NCI-H1092 treated with DMSO at 0.1 percent for 48 hours (cell line): ENCODE results near the gene BRF1.
"Not testable (repeated sequence)": the region's sequence is repeated elsewhere in the genome, so short reads cannot be mapped to it uniquely, and the experiment has no call there.

Source experiments
- DNase-seq: peaks from one replicate; lab custom pipeline; 2025; lab: John Stamatoyannopoulos, UW

The BRF1 gene

DNA sequence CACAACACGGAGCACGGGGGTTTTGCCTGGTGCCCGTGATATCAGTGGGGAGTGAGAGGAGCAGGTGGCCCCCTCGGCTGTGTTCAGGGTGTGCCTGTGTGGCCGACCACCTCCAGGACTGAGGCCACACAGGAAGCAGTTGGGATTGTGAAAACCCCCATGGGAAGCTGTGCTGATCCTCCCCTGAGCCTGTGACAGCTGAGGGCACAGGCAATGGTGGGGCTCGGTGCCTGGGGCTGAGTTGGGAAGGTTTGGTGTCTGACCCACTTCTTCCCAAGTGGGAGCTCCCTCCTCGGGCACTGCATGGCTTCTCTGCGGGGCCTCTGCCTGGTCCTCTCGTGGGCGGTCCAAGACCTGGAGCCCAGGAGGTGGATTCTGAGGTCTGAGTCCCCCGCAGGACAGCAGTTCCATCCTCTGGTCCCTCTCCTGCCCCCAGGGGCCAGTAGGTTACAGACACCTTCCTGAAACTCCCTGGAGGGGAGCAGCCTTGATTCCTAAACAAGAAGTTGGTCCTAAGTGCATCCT, 31.6 kb upstream of the BRF1 start:
- no peak for DNase-seq

DNA sequence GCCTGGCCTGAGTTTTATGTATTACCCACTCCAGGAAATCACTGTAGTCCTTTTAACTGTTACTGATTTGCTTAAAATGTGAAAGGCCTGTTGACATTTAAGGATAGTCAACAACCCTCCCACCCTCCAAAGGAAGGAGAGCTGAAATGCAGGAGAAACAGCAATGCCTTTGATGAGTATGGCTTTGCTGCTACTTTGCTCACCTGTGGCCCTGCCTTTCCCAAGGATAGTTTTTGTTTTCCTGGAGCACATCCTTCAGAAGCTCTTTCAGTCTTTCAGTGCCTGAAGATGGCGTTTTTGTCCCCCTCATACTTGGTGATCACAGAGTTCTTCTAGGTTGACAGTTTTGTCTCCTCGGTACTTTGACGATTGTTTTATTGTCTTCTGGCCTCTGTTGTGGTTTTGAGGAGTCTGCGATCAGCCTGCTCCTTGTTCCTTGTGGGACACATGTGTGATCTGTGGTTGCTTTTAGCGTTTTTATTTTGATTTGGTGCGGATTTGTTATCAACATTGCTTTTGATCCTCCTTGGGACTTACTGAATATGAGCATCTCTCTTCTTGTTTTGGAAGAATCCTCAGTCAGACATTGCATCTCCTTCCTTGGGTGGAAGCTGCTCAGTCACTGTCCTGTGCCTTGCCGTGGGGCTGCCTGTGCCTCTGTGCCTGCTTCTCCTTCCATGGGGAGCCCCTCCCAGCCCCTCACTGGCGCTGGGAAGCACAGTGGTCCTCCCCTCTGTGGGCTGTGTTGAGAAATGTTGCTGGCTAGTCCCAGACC, 31.0 kb upstream of the BRF1 start:
- no peak for DNase-seq

DNA sequence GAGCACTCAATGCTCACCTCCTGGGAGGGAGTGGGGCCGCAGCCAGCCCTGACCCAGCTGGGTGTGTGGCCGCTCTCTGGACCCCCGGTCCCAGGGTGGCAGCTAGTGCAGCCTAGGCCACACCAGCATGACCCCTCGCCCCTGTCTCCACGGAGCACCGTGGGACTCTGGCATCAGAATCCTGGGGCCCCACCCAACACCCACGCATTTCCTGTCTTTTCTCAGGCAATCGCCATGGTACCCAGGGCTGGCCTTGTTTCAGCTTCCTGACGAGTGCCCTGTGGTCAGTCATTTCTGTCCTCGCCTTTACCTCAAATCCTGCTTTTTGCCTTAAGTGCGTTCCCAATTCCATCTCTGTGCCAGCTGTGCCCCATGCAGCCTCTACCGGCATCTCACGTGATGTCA, 29.7 kb upstream of the BRF1 start:
- DNase-seq: no peak

DNA sequence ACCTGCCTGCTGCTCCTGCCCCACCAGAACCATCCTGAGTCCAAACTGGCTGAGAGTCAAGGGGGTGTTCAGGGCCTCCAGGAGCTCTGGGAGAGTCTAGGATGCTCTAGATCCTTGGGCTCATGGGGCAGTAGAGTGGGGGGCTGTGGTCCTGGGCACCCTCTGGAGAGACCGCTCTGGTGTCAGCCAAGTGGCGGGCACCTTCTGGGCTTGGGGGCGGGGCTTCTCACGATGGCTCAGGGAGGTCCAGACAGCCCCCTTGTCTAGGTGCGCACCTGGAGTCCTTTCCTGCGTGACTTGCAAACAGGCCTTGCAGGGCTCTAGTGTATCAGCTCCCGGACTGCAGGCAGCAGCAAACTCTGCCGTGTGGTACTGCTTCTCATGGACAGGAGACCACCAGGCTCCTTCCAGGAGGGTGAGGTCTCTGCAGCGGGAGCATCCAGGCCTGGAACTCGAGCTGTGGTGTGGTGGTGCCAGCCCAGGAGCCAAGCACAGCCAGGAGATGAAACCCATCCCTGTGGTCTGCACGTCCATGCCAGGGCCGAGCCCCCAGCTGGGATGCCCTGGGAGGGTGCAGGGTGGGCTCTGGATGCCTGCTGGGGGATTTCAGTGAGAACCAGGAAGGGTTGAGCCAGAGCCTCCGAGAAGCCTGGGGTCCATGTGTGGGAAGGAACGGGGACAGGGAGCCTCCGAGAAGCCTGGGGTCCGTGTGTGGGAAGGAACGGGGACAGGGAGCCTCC, 28.8 kb upstream of the BRF1 start:
- no peak for DNase-seq

DNA sequence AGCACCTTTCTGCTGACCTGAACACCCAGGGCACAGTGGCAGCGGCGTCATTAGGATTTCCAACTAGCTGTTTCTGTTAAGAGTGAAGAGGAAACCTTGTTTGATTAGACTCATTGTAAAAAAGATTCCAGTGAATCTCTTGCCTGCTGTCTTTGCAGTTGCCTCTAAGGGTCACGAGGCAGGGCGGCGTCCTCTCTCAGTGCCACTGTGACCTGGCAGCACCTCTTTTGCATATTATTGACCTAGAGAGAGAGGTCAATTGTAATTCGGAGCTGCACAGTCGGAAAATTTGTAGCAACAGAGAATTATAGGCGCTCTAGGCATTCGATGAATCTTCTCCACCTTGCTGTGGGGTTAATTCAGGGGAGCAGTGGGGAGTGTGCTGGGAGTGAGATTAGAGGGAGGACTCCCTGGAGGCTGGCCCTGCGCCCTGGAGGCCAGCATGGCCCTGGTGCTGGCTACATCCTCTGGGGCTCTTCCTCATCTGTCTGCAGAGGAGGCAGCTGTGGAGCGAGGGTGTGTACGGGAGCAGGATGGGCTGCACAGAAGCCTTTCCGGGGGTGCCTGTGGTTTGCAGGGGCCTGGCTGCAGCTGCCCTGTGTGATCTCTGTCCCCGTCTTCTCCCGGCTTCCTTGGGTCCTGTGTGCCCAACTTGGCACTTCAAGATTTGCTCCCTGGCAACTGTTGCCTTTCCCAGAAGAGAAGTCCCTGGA, 28.0 kb upstream of the BRF1 start:
- no peak for DNase-seq

DNA sequence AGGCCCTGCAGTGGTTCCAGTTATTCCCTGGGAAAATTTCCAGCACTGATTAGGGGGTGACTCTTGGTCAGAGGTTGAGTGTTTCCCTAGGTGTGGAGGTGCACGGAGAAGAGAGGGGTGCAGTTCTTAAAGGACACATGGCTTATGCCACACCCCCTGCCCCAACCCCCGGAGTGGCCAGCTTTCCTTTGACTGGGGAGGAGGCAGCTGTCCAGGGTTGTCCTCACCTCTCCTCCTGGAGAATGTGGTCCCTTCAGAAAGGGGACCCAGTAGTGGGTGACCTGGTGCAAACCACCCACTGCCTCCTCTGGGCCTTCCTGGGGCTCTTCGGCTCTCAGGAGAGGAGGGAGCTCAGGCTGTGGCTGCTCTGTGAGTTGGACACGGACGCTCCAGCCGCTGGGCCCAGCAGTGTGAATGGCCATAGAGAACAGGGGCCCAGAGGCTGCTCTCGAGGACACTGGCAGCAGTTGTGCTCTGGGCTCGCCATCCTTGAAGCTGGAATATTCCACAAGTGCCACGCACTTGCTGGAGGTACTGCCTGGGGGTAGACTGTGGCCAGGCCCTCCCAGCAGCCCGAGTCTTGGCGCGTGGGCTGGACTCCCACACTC, 27.4 kb upstream of the BRF1 start:
- no peak for DNase-seq

DNA sequence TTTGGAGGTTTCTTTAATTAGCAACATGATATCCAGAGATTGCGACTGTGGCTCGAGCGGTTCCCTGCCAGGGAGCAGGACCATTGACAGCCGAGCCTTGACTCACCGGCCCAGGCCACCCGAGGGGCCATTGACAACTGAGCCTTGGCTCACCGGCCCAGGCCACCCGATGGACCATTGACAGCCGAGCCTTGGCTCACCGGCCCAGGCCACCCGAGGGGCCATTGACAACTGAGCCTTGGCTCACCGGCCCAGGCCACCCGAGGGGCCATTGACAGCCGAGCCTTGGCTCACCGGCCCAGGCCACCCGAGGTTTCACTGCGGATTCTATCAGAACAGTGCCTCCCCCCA, 26.9 kb upstream of the BRF1 start:
- DNase-seq: not testable (repeated sequence)

DNA sequence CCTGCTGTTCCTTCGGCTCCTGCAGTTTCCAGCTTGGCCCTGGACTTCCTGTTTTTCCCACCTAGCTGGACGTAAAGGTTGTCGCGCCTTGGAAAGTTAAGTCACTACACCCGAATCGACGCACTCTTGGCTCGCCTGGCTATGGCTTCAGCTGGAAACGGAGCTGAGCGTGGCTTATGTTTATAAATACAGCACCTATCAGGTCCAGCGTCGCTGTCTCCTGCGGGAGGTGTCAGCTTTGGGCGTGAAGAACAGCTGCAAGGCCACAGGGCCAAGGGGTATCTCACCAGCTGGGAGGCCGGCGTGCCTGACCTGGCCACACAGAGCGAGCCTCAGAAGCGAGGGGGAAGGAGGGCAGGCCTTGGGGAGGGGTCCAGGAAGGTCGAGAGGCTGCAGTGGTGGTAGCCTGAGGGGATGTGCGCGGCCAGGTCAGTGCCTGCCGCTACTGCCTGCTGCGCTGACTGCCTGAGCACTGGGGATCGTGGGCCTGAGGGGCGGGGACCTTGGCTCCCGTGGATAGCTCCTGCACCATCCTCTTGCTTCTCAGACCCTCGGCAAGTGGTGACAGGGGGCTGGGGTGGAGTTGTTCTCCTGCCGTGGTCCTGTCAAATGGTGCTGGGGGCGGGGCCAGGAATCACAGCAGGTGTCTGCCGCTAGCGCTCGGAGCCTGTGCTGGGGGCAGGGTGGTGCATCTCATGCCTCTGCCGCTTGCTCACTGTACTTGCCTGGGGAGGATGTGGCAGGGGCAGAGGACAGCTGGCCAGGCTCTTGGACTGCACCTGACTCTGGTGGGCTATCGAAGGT, 26.3 kb upstream of the BRF1 start:
- DNase-seq: no peak

DNA sequence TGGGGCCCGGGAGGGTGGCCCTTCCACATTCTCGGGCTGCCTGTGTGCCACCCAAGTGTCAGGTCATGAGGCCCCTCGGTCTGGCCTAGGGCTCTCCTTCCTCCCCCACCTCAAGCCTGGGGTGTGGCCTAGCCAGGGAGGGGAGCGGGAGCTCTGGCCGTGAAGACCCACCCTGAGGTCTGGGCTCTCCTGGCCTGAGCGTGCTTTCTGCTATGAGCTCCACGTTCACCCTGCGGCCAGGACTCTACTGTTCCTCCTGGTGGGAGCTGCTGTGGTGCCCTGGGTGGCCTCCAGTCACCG, 25.7 kb upstream of the BRF1 start:
- DNase-seq: no peak

DNA sequence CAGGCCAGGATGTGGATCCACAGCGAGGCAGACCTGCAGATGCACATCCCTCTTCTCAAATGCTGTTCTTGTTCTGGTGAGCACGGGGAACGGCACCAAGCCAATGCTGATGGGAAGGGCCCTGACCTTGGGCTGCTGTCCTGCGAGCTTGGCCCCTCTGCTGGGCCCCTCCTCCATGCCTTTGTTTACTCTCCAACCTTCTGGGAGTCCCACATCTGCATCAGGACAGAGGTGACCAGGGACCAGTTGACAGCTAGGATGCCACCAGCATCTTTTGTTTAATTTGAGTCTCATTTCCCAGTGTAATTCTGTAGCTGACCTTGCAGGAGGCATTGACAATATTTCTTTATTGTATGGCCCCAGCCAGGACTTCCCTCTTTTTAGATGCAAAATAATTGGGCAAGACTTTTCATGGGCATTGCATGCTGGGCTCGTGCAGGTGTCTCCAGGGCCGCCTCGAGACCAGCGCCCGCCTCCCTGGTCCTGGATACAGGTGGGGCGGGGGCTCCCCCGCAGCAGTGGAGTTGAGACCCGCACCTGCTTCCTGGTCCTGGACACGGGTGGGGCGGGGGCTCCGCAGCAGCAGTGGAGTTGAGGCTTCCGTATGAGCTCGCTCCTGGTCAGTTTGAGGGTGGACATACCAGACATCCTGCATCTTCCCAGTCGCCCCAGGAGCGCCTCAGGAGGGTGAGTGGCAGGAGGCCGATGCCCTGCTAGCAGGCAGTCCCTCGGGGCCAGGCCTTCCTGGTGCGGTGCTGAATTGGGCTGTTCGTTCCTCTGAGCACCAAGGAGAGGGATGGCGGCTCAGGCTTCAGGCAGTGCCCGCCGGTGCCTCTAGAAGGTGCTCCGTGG, 25.1 kb upstream of the BRF1 start:
- no peak for DNase-seq

DNA sequence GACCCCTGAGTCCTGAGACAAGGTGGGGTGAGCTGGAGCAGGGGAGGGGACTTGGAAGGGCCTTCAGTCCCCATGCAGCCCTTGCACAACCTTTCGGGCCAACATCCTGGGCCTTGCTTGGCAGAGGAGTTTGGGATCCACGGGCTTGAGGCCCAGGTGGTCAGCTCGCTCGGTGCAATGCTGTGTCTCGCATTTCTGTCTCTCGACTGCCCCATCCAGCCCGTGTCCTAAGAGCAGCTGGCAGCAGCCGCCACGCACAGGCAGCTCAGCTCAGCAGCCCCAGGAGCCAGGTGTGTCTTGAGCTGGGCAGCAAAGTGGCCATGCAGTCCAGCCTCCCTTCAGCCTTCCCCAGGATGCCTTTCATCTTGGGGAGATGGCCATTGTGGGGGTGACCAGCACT, 24.5 kb upstream of the BRF1 start:
- no peak for DNase-seq

DNA sequence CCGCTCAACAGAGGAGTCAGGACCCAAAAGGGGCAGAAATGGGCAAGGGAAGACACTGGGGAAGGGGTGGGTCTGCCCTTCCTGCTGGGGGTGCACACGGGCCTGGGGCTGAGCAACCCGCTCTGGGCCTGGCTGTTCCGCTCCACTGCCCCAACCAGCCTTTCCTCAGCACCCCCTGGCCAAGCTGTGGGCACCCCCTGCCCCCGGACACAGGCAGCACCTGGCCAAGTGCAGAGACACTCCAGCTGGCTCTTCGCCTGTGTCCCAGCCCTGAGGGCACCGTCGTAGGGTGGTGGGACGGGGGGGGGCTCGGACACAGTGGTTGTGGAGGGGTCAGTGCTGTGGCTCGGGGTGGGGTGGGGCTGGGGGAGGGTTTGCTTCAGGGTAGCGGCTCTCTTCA, 24.1 kb upstream of the BRF1 start:
- no peak for DNase-seq

DNA sequence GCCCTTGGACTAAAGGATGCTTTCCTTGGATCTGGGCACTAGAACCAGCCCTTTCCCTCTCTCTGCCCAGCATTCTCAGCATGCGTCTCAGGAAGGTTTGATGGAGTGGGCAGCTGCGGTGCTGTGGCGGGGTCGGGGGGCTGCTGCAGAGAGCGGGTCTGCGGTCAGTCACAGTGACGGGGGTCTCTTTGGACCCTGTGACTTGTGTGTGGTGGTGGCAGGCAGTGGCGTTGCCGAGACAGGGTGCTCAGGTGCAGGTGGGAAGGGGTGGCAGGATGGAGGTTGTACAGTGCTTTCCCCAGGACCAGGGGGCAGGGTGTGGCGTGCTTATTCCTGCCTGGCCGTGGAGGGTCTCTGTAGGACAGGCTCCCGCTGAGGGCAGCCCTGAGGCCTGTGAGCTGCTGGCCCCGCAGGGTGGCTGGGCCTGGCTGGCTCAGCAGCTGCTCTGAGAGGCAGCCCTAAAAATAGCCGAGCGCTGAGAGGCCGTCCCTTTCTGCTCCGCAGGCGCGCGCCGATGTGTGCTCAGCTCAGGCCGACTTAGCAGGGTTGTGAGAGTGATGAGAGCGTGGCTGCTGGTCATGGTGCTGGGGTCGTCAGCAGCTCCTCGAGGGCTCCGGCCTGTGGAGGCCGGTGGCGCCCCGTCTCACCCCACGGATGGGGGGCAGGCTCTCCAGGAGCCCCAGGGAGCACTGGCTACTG, 23.4 kb upstream of the BRF1 start:
- DNase-seq: no peak

DNA sequence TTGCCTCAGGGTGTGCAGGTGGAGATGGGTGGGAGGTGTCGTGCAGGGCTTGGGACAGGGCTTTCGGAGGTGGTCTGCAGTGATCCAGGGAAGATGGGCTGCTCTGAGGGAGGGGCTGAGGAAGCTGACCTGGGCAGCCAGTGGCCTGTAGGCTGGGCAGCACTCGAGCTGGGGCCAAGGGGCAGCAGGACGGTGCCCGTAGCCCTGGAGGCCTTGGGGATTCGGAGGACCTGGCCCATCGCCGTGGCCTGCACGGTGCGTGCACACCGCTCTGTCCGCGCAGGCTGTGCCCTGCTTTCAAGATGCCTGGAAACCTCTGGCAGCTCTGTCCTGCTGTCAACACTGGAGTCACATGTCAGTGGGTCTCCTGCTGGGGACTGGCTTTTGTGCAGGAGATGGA, 22.9 kb upstream of the BRF1 start:
- no peak for DNase-seq

DNA sequence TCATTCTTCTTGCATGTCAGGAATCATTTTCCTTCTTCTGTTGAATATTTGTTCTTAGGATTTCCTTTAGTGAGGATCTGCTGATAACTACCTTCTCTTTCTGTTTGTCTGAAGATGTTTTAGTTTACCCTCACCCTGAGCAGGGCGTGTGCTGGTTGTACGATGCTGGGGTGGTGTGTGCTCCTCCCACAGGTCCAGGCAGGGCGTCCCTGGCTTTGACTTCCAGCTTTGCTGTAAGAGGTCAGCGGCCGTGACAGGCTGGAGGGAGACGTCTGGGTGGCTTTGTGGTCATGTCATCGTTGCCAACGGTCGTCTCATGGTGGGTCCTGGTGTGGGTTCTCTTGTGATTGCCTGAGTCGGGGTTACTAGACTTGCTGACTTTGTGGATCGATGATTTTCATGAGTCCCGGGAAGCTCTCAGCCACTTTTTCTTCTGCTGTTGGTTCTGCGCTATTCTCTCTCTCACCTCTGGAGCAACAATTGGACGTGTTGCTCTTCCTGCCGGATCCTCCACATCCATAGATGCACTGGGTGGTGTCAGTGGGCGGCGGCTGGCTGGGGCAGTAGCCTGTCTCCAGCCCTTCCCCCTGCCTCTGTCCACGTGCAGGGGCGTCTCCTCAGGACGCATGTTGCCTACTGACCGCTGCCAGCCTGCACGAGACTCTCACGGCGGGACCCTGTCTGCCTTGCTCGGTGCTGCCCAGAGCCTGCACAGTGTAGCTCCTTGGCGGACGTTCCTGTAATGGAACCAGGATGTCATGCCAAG, 22.2 kb upstream of the BRF1 start:
- no peak for DNase-seq

DNA sequence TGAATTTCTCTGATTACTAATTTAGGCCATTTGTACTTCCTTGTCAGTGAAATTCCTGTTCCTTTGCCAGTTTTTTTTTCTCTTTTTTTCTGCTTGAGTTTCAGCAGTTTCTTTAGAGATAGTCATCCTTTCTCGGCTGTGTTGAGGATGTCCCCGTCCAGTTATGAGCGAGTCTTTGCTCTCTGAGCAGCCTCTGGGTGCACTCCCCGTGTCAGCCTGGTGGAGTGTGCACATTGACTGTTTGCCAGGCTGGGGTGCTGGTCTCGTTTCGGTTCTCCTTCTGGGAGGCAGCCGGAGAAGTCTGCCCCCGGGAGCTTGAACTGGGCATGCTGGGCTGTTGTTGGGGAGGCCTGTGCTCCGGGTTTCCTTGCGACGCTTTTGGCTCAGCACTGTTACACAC, 16.7 kb upstream of the BRF1 start:
- DNase-seq: no peak

DNA sequence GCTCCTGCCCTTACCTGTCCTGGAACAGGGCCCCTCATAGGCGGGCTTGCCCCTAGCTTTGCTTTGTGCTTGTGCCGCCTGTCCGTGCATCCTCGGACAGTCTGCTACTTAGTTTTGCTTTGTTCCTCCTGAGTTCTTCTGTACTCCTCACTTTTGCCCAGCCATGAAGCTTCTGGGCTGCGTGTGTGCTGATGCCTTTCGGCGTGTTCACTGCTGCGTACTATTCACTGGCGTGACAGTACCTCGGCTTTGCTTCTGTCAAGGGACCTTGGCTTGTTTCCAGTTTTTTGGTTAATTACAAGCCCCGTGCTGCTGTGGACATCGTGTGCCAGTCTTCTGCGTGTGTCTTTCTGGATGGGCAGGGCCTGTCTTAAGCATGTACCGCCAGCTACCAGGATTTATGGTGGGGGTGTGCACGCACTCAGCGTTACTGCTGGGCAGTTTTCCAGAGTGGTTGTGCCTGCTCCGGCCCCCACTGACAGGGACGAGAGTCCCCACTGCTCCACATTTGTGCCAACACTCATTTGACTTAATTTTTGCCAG, 16.2 kb upstream of the BRF1 start:
- DNase-seq: no peak

DNA sequence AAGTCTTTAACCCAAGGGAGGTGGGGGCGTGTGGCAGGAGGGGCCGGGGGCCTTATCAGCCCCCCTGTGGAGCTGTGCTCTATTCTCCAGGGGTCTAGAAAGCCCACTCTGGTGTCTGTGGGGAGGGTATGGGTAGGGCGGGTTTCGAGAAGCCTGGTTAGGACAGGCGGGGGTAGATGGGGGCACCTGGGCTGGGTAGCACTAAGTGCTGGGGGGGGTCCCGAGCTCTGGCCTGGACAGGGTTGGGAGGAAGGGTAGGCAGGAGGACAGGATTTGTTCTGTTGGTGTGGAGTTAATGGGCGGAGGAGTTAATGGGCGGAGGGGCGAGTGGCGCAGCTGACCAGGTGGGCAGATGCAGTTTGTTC, 15.8 kb upstream of the BRF1 start:
- DNase-seq: no peak

DNA sequence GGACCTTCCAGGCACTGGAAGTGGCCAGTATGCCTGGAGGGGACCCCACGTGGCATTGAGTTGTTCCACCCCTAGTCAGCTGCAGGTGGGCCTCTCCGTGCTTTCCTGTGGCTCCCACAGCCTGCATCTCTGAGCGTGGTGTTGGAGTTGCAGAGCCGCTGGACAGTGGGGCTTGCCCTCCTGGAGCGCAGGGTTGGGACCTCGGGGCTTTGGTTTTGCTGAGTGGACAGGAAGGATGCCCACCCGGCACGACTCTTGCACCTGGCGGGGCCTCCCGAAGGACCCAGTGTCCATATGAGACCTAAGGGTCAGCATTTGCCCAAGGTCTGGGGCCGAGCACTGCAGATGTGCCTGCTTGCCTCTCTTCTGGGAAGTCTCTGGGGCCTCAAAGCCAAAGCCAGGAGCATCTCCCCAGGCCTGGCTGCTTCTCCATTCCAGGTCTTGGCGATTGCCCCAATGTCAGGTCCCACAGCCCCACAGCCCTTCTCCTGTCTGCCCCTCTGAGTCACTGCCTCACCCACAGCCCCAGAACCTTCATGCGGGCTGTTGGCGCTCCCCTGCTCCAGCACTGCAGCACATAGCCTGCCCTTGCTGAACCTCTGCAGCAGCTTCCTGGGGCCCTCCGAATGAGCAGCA, 15.3 kb upstream of the BRF1 start:
- no peak for DNase-seq
